Chondrocyte (in vitro differentiated cells): Measurements from ENCODE around the gene TMEM87B. TPM values are rescaled to one million over a fixed set of nuclear protein-coding genes. Genes with fewer than 3 reads are reported as not detected.

ENCODE experiments used
- DNase-seq: peaks from one replicate; pipeline ENCODE4 v3.0.0; 2021; ENCODE audit warnings: mixed read lengths, low spot score
- H3K27ac Mint-ChIP-seq: one replicate; pipeline ENCODE4 v1.8.0; 2021; ENCODE audit warnings: mild to moderate bottlenecking, moderate library complexity, mixed read lengths; ENCODE audit not compliant: unreplicated experiment
- H3K27me3 Mint-ChIP-seq: 2 replicates; pipeline ENCODE4 v1.8.0; 2021; ENCODE audit warnings: low read depth, mixed read lengths
- H3K36me3 Mint-ChIP-seq: 2 replicates; pipeline ENCODE4 v1.8.0; 2021; ENCODE audit warnings: low read depth, mixed read lengths
- H3K4me1 Mint-ChIP-seq: 2 replicates; pipeline ENCODE4 v1.8.0; 2021; ENCODE audit warnings: low read depth, mild to moderate bottlenecking, mixed read lengths
- H3K4me3 Mint-ChIP-seq: one replicate; pipeline ENCODE4 v1.8.0; 2021; ENCODE audit warnings: mild to moderate bottlenecking, moderate library complexity, mixed read lengths; ENCODE audit not compliant: unreplicated experiment
- H3K9me3 Mint-ChIP-seq: 2 replicates; pipeline ENCODE4 v1.8.0; 2021; ENCODE audit warnings: low read depth, mixed read lengths
- total RNA-seq: library from RNA; stranded (reverse); gene quantifications from 3 replicates; pipeline ENCODE4 v1.2.1, GENCODE V29; 2021
- TF ChIP-seq, protein P1 (sequence below): fragments of 200-600 bp; sonication (generic); IDR thresholded peaks from 2 replicates; pipeline ENCODE4 v1.5.0; 2021; ENCODE audit warnings: antibody characterized with exemption, mild to moderate bottlenecking, moderate library complexity

The TMEM87B gene
- total RNA-seq, 1 donor from 2014 or later = 19.4 TPM

DNA sequence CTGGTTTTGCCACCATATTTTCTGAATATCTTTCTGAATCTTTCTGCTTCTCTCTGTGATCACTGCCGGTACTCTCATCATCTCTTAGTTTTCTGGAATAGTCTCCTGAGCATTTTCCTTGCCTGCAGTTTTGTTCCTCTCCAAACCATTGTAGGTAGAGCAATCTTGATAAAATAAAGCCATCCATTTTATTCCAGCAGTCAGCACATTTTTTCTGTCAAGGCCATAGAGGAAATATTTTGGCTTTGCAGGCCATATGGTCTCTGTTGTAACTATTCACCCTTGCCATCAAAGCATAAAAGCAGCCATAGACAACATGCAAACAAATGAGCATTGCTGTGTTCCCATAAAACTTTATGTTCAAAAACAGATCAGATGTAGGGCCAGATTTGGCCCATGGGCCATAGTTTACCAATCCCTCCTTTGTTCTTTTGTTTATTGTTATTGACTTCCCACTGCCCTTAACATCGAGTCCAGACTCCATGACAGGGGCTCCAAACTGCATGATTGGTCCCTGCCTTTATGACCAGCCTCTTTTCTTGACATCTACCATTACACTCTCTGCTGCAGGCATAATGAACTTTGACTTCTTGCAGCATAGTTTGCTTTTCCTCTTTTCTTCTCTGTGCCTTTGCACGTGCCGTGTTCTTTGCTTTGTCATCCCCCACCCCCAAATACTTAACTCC is 29.8 kb downstream of the TMEM87B start:
- Mint-ChIP-seq H3K9me3 (no peaks in the 10 kb centered on the region), H3K27me3 (no peaks in the 10 kb centered on the region), H3K36me3 (peaks cover 67% of the 10 kb centered on the region), H3K27ac (no peak overlapping the region), H3K4me3 (no peak overlapping the region), H3K4me1 (peaks cover 15% of the 10 kb centered on the region)
- TF ChIP-seq, protein P1, sequence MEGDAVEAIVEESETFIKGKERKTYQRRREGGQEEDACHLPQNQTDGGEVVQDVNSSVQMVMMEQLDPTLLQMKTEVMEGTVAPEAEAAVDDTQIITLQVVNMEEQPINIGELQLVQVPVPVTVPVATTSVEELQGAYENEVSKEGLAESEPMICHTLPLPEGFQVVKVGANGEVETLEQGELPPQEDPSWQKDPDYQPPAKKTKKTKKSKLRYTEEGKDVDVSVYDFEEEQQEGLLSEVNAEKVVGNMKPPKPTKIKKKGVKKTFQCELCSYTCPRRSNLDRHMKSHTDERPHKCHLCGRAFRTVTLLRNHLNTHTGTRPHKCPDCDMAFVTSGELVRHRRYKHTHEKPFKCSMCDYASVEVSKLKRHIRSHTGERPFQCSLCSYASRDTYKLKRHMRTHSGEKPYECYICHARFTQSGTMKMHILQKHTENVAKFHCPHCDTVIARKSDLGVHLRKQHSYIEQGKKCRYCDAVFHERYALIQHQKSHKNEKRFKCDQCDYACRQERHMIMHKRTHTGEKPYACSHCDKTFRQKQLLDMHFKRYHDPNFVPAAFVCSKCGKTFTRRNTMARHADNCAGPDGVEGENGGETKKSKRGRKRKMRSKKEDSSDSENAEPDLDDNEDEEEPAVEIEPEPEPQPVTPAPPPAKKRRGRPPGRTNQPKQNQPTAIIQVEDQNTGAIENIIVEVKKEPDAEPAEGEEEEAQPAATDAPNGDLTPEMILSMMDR = no peak
- no peak for DNase-seq

DNA sequence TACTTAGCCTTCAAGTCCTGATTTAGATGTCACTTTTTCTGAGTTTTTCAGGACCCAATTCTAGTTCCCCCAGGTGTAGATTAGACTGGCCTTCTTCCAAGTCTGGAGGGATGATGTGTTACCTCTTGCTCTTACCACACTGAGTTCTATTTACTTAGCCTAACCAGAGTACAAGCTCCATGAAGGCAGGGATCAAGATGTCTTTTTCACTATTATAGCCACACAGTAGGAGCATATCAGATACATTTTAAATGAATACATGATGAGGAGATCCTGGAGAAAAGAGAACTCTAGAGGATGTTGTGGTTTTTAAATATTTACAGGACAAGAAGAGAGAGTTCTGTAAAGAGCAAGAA is 30.3 kb downstream of the TMEM87B start:
- H3K27me3 Mint-ChIP-seq = no peaks in the 10 kb centered on the region
- no peak for DNase-seq

DNA sequence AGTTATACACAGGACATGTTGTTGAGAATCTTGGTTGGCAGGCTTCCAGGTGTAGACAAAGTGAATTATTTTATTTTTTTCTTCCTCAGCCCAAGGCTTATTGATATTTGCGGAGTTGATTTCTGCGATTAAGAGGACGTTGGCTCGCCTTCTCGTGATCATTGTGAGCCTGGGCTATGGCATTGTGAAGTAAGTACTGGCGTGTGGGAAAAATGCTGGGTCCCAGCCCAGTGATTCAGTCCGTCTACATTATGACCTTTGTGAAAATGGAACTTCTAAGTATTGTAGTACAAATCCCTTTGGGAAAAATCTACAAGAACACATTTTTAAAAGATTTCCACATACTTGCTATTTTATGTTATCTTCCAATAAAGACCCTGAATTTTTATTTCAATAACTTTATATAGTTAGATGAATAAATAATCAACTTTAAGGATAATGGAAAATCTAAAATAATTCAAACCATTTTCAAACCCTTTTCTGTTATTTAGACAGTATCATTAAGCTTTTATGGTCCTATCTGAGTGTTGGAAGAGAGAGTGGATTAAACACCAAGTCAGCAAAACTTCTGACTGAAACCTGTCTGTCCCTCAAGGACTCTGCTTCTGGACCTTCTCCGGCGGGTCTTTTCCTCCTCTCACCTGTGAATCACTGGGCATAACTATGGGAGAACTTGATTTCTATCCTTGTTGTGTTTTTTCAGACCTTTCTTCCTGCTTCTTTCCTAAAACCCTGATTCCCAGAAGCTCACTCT is 31.0 kb downstream of the TMEM87B start:
- H3K36me3 Mint-ChIP-seq = peaks cover 67% of the 10 kb centered on the region

More for the DNA sequence above, 30.3 kb downstream of the TMEM87B start:
- no peak overlapping the region for H3K4me3 Mint-ChIP-seq
- H3K4me1 Mint-ChIP-seq = peaks cover 15% of the 10 kb centered on the region
- H3K36me3 Mint-ChIP-seq = peaks cover 72% of the 10 kb centered on the region
- no peak overlapping the region for H3K27ac Mint-ChIP-seq
- no peaks in the 10 kb centered on the region for H3K9me3 Mint-ChIP-seq
- TF ChIP-seq, protein P1 = no peak

DNA sequence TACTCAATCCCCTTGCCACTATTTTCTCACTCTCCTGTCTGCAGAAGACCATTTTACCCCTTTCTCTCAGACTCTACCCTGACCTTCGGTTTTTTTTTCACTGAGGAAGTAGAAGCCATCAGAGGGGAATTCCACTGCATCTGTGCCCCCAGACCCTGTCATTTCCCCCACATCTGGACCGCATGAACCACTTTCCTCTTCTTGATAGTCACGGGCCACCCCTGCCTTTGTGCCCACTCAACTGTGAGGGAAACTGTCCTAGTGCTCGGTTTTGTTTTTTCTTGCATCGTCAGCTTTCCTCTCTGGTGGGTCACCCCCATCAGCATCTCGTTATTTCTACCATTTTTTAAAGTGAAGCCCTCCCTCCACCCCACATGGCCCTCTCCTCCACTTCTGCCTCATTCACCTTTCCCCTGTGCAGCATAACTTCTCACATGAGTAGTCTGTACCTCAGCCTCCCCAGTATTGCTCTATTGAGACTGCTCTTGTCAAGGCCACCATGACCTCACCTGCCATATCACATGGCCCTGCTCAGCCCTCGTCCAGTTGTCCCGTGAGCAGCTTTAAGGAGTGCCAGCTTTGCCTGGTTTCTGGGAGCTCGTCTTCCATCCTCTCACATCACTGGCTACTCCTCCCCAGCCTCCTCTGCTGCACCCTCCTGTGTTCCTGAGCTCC is 32.4 kb downstream of the TMEM87B start:
- peaks cover 60% of the 10 kb centered on the region for H3K36me3 Mint-ChIP-seq
- no peaks in the 10 kb centered on the region for H3K27me3 Mint-ChIP-seq
- H3K4me1 Mint-ChIP-seq = peaks cover 8% of the 10 kb centered on the region
- no peak overlapping the region for H3K27ac Mint-ChIP-seq
- TF ChIP-seq, protein P1 = no peak
- H3K4me3 Mint-ChIP-seq = no peak overlapping the region
- H3K9me3 Mint-ChIP-seq = no peaks in the 10 kb centered on the region
- no peak for DNase-seq

More for the DNA sequence above, 31.0 kb downstream of the TMEM87B start:
- no peak overlapping the region for H3K4me3 Mint-ChIP-seq
- H3K27me3 Mint-ChIP-seq = no peaks in the 10 kb centered on the region
- H3K4me1 Mint-ChIP-seq = peaks cover 8% of the 10 kb centered on the region
- H3K27ac Mint-ChIP-seq = no peak overlapping the region
- no peaks in the 10 kb centered on the region for H3K9me3 Mint-ChIP-seq
- no peak for DNase-seq
- TF ChIP-seq, protein P1 = no peak

DNA sequence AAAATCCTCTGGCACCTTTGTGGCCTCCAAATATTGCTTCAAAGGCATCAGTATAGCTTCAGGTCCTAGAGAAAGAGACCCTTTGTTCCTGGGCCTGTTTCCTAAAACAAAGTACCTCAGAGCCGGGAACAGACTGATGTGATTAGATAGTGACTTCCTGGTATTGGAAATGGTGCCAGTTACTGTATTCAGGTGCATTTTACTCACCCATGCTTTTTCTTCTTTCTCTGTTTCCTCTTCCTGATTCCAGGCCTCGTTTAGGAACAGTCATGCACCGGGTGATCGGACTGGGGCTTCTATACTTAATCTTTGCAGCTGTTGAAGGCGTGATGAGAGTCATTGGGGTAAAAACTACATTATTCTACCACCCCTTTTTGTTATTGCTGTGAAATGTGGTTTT is 34.3 kb downstream of the TMEM87B start:
- Mint-ChIP-seq H3K36me3 (peaks cover 47% of the 10 kb centered on the region), H3K4me1 (peaks cover 22% of the 10 kb centered on the region), H3K9me3 (no peaks in the 10 kb centered on the region), H3K4me3 (no peak overlapping the region), H3K27me3 (no peaks in the 10 kb centered on the region), H3K27ac (no peak overlapping the region)
- TF ChIP-seq, protein P1 = no peak
- DNase-seq = no peak
